Measurements from ENCODE around the gene SKI.

Gene SKI

DNA sequence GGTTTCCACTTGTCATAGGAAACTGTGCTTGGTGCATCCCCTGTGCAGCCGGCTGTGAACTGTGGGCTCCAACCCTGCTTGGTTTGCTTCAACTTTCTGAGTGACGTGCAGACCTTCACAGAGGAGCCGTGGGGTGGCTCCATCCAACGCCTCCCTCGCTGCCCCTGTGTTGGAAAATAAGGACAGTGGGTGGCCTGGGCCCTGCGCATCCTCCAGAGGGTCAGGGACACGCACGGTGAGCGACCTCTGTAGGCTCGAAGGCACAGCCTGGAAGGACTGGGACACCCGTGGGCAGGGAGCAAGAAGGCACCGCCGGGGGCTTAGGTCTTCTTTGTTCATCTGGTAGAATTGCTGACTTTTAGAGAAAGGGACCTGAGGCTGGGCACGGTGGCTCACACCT, 27.1 kb upstream of the SKI start:
- TF ChIP-seq, protein P1, sequence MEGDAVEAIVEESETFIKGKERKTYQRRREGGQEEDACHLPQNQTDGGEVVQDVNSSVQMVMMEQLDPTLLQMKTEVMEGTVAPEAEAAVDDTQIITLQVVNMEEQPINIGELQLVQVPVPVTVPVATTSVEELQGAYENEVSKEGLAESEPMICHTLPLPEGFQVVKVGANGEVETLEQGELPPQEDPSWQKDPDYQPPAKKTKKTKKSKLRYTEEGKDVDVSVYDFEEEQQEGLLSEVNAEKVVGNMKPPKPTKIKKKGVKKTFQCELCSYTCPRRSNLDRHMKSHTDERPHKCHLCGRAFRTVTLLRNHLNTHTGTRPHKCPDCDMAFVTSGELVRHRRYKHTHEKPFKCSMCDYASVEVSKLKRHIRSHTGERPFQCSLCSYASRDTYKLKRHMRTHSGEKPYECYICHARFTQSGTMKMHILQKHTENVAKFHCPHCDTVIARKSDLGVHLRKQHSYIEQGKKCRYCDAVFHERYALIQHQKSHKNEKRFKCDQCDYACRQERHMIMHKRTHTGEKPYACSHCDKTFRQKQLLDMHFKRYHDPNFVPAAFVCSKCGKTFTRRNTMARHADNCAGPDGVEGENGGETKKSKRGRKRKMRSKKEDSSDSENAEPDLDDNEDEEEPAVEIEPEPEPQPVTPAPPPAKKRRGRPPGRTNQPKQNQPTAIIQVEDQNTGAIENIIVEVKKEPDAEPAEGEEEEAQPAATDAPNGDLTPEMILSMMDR (IDR thresholded peaks at IDR 0.05): no peak
- no peaks in the 10 kb centered on the region for H3K9me3 Mint-ChIP-seq
- H3K36me3 Mint-ChIP-seq (ENCODE audit: low read depth): no peaks in the 10 kb centered on the region
- H3K4me1 Mint-ChIP-seq: peaks cover 48% of the 10 kb centered on the region
- no peak overlapping the region for H3K4me3 Mint-ChIP-seq
- DNase-seq: no peak
- H3K27me3 Mint-ChIP-seq (ENCODE audit: low read depth, poor library complexity): peaks cover 10% of the 10 kb centered on the region
- H3K27ac Mint-ChIP-seq: no peak overlapping the region

DNA sequence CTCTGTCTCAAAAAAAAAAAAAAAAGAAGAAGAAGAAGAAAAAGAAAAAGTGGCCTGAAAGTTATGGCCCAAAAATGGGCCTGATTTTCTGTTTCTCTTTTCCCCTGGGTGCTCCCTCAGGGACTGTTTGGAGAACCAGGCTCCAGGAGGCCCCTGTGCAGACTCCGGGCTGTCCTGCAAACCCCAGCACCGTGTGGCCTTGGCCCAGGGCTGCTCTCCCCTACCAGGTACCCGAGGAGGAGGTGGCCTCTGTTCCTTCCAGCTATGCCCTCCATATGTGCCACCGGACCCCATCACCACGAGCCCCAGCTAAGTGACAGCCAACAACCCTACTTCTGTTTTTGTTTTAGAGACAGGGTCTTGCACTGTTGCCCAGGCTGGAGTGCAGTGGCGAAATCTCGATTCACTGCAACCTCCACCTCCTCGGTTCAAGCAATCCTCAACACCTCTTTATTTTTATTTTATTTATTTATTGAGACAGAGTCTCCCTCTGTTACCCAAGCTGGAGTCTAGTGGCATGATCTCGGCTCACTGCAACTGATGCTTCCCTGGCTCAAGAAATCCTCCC, 26.0 kb upstream of the SKI start:
- Mint-ChIP-seq H3K4me3 (no peak overlapping the region), H3K27me3 (ENCODE audit: low read depth, poor library complexity) (peaks cover 10% of the 10 kb centered on the region), H3K27ac (no peak overlapping the region), H3K36me3 (ENCODE audit: low read depth) (no peaks in the 10 kb centered on the region), H3K9me3 (no peaks in the 10 kb centered on the region), H3K4me1 (peaks cover 56% of the 10 kb centered on the region)
- DNase-seq: no peak
- TF ChIP-seq, protein P1 (IDR thresholded peaks at IDR 0.05): no peak

DNA sequence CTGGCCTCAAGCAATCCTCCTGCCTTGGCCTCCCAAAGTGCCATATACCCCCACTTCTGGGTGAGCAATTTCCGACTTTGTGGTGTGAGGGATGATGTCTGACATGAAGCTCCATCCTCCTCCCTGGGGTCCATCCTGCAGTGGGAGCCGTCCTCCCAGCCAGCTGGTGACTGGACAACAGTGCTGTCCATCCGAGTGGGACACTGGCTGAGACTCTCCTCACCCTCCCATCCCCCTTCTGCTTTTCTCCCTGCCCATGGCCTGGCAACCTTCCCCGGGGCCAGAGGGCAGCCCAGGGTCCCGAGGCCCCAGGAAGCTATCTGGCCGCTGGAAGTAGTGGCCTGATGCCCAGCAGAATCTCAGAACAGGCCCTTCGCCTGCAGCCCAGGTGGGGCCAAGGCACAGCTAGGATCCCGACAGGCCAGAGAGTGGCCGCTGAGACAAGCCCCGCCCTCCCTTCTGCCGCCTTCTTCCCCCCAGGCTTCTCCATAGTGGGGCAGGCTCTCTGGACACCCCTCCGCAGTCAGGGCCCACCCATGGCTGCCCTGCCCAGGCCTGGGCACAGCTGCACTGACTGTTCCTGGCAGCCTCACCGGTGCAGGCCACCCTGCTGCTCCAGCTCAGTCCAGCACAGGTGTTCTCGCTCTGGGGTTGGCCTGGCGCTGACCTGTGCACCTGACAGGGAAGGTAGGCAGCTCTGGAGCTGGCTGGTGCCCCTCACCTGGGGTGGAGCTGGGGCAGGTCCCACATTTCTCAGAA, 25.1 kb upstream of the SKI start:
- Mint-ChIP-seq H3K36me3 (ENCODE audit: low read depth) (no peaks in the 10 kb centered on the region), H3K4me3 (no peak overlapping the region), H3K4me1 (peaks cover 66% of the 10 kb centered on the region)

DNA sequence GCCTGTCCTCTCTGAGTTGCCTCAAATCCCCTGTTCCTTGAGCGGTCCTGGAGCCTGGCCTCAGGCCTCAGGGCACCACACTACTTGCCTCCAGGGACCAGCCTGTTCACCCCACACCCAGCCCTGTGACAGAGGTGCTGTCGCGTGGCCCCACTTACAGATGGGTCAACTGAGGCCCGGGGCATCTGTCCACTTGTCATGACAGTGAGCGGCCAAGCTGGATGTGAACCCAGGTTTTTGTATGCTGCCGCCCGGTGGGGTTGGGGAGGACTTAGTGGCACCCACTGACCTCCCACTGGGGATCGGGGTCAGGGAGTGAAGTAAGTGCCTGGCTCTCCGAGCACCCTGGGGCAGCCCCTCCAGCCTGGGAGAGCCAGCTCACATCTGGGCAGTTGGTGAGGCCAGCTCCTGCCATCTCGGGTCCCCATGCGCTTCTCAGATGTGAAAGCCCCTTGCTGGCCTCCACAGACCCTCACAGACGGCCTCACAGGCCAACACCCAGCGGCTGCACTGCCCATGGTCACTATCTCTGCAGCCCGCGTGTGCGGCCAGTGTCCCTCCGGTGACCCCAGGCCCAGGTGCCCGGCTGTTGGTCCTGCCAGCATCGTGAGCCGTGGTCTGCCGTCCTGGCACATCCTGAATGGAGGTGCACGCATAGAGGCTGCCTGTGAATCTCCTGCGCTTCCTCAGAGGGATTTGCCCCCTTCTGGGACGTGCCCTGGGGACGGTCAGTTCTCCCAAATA, 24.3 kb upstream of the SKI start:
- Mint-ChIP-seq H3K9me3 (no peaks in the 10 kb centered on the region), H3K4me1 (peaks cover 71% of the 10 kb centered on the region), H3K36me3 (ENCODE audit: low read depth) (no peaks in the 10 kb centered on the region), H3K27ac (no peak overlapping the region), H3K4me3 (peak overlapping the region; percentile 72), H3K27me3 (ENCODE audit: low read depth, poor library complexity) (peaks cover 10% of the 10 kb centered on the region)
- no peak for DNase-seq
- TF ChIP-seq, protein P1 (IDR thresholded peaks at IDR 0.05): no peak

More for the DNA sequence above, 25.1 kb upstream of the SKI start:
- H3K27me3 Mint-ChIP-seq (ENCODE audit: low read depth, poor library complexity): peaks cover 10% of the 10 kb centered on the region
- DNase-seq: no peak
- no peaks in the 10 kb centered on the region for H3K9me3 Mint-ChIP-seq
- H3K27ac Mint-ChIP-seq: no peak overlapping the region
- TF ChIP-seq, protein P1 (IDR thresholded peaks at IDR 0.05): no peak

DNA sequence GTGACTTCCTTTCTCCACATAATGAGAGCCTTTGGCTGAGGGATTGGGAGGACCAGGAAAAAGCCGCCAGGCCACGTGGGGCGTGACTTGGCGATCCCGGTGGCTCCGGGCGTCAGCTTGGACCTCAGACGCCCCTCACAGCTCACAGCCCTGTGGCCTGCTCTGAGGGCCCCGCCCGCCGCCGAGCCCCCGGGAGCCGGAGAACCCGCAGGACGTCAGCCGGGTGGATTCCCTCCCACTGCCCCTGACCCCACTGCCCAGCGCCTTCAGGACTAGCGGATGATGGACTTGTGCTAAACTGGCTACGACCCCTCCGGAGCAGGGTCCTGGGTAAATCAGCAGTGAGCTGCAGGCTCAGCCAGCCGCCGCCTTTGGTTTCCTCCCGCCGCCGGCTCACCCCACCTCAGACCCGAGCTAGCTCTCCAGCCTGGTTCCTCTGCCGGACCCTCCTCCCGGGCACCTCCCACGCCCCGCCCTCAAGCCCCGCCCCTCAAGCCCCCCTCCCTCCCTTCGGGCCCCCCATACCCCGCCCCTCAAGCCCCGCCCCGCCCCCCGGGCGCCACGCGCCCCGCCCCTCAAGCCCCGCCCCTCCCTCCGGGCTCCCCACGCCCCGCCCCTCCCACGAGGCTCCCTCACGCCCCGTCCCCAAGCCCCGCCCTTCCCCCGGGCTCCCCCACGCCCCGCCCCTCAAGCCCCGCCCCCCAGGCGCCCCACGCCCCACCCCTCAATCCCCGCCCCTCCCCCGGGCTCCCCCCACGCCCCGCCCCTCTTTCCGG, 23.5 kb upstream of the SKI start:
- H3K4me1 Mint-ChIP-seq: peaks cover 71% of the 10 kb centered on the region
- no peak overlapping the region for H3K27ac Mint-ChIP-seq
- peaks cover 7% of the 10 kb centered on the region for H3K27me3 Mint-ChIP-seq (ENCODE audit: low read depth, poor library complexity)
- H3K9me3 Mint-ChIP-seq: no peaks in the 10 kb centered on the region
- no peaks in the 10 kb centered on the region for H3K36me3 Mint-ChIP-seq (ENCODE audit: low read depth)
- H3K4me3 Mint-ChIP-seq: peak overlapping the region; percentile 72
- peak; percentile 89 for DNase-seq
- TF ChIP-seq, protein P1 (IDR thresholded peaks at IDR 0.05): no peak

Measured in nephron progenitor cell (in vitro differentiated cells).